GM12865 (cell line): ENCODE measurements around the gene KLK3.
"Not testable (repeated sequence)": the region's sequence is repeated elsewhere in the genome, so short reads cannot be mapped to it uniquely, and the experiment has no call there.

Experiments used
- DNase-seq: peaks from one replicate; pipeline ENCODE4 v3.0.0; 2010; ENCODE audit warnings: low read depth
- H3K4me3 ChIP-seq: 2 replicates; pipeline ENCODE4 v1.5.1; 2011; ENCODE audit warnings: mild to moderate bottlenecking, low read depth, low read length, control low read depth
- CTCF ChIP-seq: IDR thresholded peaks from 2 replicates; pipeline ENCODE4 v1.5.1; 2011; ENCODE audit warnings: low read length, control low read depth, low read depth, inconsistent platforms; ENCODE audit not compliant: insufficient read depth; ENCODE audit errors: missing control alignments

Gene KLK3

GRCh38 chr19:50890422-50891252 lies 35.9 kb downstream of the KLK3 start:
- no peak for TF ChIP-seq CTCF
- DNase-seq = peak; percentile 32

GRCh38 chr19:50891253-50891625 lies 36.5 kb downstream of the KLK3 start:
- no peak for TF ChIP-seq CTCF
- H3K4me3 ChIP-seq = no peak overlapping the region
- no peak for DNase-seq

More at GRCh38 chr19:50890422-50891252, 35.9 kb downstream of the KLK3 start:
- H3K4me3 ChIP-seq = no peak overlapping the region

GRCh38 chr19:50893047-50893736 lies 38.5 kb downstream of the KLK3 start:
- no peak overlapping the region for H3K4me3 ChIP-seq
- peak; percentile 35 for DNase-seq
- TF ChIP-seq CTCF = peak; percentile 16

- TF ChIP-seq CTCF = no peak
- no peak for DNase-seq
- H3K4me3 ChIP-seq = no peak overlapping the region
These were observed 40.0 kb downstream of the KLK3 start for GRCh38 chr19:50894478-50895356.

GRCh38 chr19:50896089-50896590 lies 41.4 kb downstream of the KLK3 start:
- not testable (repeated sequence) for H3K4me3 ChIP-seq, DNase-seq

- no peak overlapping the region; the same call in 1 of the 2 replicates for H3K4me3 ChIP-seq
- peak; percentile 97 for DNase-seq
- no peak for TF ChIP-seq CTCF
These were observed 42.0 kb downstream of the KLK3 start for GRCh38 chr19:50896591-50897190.
